ENCODE measurements around the gene OGDH.

DNA sequence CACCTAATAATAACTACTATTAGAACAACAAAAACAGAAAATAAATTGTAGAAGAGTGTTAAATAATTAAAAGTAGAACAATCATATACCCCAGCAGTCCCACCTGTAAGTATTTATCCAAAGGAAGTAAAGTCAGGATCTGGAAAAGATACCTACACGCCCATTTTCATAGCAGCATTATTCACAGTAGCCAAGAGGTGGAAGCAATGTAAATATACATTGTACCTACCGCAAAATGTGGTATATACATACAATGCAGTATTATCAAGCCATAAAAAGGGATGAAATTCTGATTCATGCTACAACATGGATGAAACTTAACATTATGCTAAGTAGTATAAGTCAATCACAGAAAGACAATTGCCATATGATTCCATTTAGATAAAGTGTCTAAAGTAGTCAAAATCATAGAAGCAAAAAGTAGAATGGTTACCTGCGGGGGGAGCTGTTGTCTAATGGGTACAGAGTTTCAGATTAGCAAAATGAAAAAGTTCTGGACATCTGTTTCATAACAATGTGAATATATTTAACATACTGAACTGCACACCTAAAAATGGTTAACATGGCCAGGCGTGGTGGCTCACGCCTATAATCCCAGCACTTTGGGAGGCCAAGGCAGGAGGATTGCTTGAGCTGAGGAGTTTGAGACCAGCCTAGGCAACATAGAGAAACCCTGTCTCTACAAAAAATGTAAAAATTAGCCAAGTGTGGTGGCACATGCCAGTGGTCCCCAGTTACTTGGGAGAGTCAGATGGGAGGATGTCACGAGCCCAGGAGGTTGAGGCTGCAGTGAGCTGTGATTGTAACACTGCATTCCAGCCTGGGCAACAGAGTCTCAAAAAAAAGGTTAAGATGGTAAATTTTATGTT is 18.4 kb upstream of the OGDH start:
- TF ChIP-seq, protein P1, sequence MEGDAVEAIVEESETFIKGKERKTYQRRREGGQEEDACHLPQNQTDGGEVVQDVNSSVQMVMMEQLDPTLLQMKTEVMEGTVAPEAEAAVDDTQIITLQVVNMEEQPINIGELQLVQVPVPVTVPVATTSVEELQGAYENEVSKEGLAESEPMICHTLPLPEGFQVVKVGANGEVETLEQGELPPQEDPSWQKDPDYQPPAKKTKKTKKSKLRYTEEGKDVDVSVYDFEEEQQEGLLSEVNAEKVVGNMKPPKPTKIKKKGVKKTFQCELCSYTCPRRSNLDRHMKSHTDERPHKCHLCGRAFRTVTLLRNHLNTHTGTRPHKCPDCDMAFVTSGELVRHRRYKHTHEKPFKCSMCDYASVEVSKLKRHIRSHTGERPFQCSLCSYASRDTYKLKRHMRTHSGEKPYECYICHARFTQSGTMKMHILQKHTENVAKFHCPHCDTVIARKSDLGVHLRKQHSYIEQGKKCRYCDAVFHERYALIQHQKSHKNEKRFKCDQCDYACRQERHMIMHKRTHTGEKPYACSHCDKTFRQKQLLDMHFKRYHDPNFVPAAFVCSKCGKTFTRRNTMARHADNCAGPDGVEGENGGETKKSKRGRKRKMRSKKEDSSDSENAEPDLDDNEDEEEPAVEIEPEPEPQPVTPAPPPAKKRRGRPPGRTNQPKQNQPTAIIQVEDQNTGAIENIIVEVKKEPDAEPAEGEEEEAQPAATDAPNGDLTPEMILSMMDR (IDR thresholded peaks at IDR 0.05) = peak; percentile 43 to 82 (median 72)
- TF ChIP-seq POLR2A (IDR thresholded peaks at IDR 0.05) = no peak
